ENCODE results near the gene UNC50. TPM values are rescaled to one million over a fixed set of nuclear protein-coding genes. Genes with fewer than 3 reads are reported as not detected.

The UNC50 gene
- polyA plus RNA-seq (2011; rRNA removed) = 74.4 and 90.6 TPM in 2 replicates
- 36.6 and 42.9 TPM in 2 replicates for polyA plus RNA-seq (2012; cell fraction: cytosol; rRNA removed)
- polyA plus RNA-seq (2012; cell fraction: nucleus; rRNA removed) = 13.8 and 25.4 TPM in 2 replicates
- polyA plus RNA-seq (2017; fragmentation: RNase III; extraction: RNeasy Plus Mini Kit Qiagen cat#74134 plus additional on column Dnase treatment) = 49.3 to 57.5 TPM (median 57.0 TPM) in 3 replicates
- 13.9 and 14.7 TPM in 2 replicates for polyA minus RNA-seq (2011; rRNA and poly(A)+ RNA removed)

DNA sequence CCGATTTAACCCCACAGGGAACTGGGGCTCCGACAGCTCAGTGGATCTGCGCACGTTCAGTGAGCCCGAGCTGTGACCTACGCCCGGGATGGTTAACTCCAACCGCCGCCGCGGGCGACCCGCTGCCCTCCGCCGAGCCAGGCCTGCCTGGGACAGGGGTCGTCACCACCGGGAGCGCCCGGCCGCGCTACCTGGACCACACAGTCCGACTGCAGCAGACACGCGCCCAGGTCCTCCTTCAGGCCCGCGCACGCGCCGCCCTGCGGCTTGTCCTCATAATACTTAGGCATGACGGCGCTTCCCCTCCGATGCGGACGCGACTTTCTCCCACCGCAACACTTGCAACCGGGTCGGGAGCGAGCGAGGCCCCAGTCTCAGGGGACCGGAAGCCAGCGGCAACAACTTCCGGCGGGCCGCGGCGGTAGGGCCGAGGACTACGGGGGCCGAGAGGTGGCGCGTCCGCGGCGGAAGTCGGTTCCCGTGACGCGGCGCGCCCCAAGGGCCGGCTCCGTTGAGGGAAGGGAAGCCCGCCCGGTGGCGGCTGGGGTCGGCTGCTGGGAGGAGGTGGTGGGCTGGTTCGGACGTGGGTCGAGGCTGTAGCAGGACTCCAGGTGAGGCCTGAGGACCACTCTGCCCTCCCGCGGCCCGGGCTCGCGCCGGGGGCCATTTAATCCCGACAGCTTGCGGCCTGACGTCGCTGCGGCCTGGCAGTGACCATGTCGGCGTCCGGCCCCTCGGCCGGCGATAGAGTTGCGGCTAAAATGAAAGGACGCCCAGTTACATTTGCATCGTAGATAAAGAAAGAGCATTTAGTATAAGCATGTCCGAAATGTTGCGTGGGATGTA lies at the start of gene UNC50, which contains the start of gene COA5:
UNC50 (plus strand) TSS at position 474 of the 846 bp plus-strand sequence. CDS start 1,171 bp downstream, outside the sequence.
COA5 (minus strand) TSS at position 397 of the 846 bp plus-strand sequence; CDS start at position 290, 107 bp downstream.
- WGBS (ENCODE audit: missing lambda C conversion rate) = 2% methylated on average over 56 of the region's 93 CpGs
- ATAC-seq (peak; percentile 96), FAIRE-seq (no peak), DNase-seq (ENCODE audit: low read depth in 1 of 2, low spot score in 1 of 2) (peak; percentile 83 to 94)
- TF ChIP-seq CEBPB (IDR thresholded peaks at IDR 0.05) (no peak), HOXB5 (CRISPR knock-in tag; IDR thresholded peaks at IDR 0.05) (no peak), HEYL (CRISPR knock-in tag; IDR thresholded peaks at IDR 0.05) (no peak), JUN (IDR thresholded peaks at IDR 0.05) (peak; percentile 89 to 93), TP53 (CRISPR knock-in tag; IDR thresholded peaks at IDR 0.05) (no peak), FOXS1 (CRISPR knock-in tag; IDR thresholded peaks at IDR 0.05) (no peak), NR3C1 (IDR thresholded peaks at IDR 0.05) (no peak), GATA3 (IDR thresholded peaks at IDR 0.05; ENCODE audit: borderline replicate concordance) (no peak), ESRRA (IDR thresholded peaks at IDR 0.05; ENCODE audit: borderline replicate concordance, low read length) (no peak), JUNB (IDR thresholded peaks at IDR 0.05) (no peak), CBX8 (IDR thresholded peaks at IDR 0.05) (no peak), ZFP36 (IDR thresholded peaks at IDR 0.05; ENCODE audit: borderline replicate concordance, partially characterized antibody) (no peak), KDM5A (IDR thresholded peaks at IDR 0.05) (peak; percentile 51; the same call in 1 of the 2 replicates), MAFK (IDR thresholded peaks at IDR 0.05; ENCODE audit: partially characterized antibody) (no peak), RCOR1 (IDR thresholded peaks at IDR 0.05; ENCODE audit: low read depth, low read length) (no peak), MAX (IDR thresholded peaks at IDR 0.05) (peak; percentile 88), HOXB13 (CRISPR knock-in tag; IDR thresholded peaks at IDR 0.05; ENCODE audit: low read depth) (no peak), PHF8 (IDR thresholded peaks at IDR 0.05; ENCODE audit: borderline replicate concordance, low read depth) (peak; percentile 98), ZNF302 (CRISPR knock-in tag; IDR thresholded peaks at IDR 0.05) (no peak), POLR2A (IDR thresholded peaks at IDR 0.05; ENCODE audit: low read length) (peak; percentile 83), FOSL2 (IDR thresholded peaks at IDR 0.05) (no peak), FOSL2 (CRISPR knock-in tag; IDR thresholded peaks at IDR 0.05) (0 out of 2 replicates have a peak, but pooled peaks have one; percentile 5), EHMT2 (IDR thresholded peaks at IDR 0.05; ENCODE audit: low read depth) (no peak), SREBF2 (IDR thresholded peaks at IDR 0.05) (no peak), MYC (IDR thresholded peaks at IDR 0.05; ENCODE audit: borderline replicate concordance, low read length) (peak; percentile 56; the same call in 1 of the 2 replicates), KDM1A (IDR thresholded peaks at IDR 0.05; ENCODE audit: low read depth) (no peak), ZSCAN20 (CRISPR knock-in tag; IDR thresholded peaks at IDR 0.05) (no peak), BCL3 (IDR thresholded peaks at IDR 0.05) (peak; percentile 69), RARB (CRISPR knock-in tag; IDR thresholded peaks at IDR 0.05) (no peak), CHD4 (IDR thresholded peaks at IDR 0.05; ENCODE audit: borderline replicate concordance) (no peak)
- TF ChIP-seq, protein P1, sequence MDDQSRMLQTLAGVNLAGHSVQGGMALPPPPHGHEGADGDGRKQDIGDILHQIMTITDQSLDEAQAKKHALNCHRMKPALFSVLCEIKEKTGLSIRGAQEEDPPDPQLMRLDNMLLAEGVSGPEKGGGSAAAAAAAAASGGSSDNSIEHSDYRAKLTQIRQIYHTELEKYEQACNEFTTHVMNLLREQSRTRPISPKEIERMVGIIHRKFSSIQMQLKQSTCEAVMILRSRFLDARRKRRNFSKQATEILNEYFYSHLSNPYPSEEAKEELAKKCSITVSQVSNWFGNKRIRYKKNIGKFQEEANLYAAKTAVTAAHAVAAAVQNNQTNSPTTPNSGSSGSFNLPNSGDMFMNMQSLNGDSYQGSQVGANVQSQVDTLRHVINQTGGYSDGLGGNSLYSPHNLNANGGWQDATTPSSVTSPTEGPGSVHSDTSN (IDR thresholded peaks at IDR 0.05) = peak; percentile 38; the same call in 1 of the 2 replicates
- TF ChIP-seq, protein P2, sequence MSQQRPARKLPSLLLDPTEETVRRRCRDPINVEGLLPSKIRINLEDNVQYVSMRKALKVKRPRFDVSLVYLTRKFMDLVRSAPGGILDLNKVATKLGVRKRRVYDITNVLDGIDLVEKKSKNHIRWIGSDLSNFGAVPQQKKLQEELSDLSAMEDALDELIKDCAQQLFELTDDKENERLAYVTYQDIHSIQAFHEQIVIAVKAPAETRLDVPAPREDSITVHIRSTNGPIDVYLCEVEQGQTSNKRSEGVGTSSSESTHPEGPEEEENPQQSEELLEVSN (IDR thresholded peaks at IDR 0.05; ENCODE audit: borderline replicate concordance, low read depth) = peak; percentile 57; the same call in 1 of the 2 replicates
- TF ChIP-seq, protein P3, sequence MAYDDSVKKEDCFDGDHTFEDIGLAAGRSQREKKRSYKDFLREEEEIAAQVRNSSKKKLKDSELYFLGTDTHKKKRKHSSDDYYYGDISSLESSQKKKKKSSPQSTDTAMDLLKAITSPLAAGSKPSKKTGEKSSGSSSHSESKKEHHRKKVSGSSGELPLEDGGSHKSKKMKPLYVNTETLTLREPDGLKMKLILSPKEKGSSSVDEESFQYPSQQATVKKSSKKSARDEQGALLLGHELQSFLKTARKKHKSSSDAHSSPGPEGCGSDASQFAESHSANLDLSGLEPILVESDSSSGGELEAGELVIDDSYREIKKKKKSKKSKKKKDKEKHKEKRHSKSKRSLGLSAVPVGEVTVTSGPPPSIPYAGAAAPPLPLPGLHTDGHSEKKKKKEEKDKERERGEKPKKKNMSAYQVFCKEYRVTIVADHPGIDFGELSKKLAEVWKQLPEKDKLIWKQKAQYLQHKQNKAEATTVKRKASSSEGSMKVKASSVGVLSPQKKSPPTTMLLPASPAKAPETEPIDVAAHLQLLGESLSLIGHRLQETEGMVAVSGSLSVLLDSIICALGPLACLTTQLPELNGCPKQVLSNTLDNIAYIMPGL (CRISPR knock-in tag; IDR thresholded peaks at IDR 0.05; ENCODE audit: borderline replicate concordance) = peak; percentile 77; the same call in 1 of the 2 replicates
- TF ChIP-seq, protein P4, sequence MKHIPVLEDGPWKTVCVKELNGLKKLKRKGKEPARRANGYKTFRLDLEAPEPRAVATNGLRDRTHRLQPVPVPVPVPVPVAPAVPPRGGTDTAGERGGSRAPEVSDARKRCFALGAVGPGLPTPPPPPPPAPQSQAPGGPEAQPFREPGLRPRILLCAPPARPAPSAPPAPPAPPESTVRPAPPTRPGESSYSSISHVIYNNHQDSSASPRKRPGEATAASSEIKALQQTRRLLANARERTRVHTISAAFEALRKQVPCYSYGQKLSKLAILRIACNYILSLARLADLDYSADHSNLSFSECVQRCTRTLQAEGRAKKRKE (CRISPR knock-in tag; IDR thresholded peaks at IDR 0.05; ENCODE audit: low read depth) = no peak
- TF ChIP-seq, protein P5, sequence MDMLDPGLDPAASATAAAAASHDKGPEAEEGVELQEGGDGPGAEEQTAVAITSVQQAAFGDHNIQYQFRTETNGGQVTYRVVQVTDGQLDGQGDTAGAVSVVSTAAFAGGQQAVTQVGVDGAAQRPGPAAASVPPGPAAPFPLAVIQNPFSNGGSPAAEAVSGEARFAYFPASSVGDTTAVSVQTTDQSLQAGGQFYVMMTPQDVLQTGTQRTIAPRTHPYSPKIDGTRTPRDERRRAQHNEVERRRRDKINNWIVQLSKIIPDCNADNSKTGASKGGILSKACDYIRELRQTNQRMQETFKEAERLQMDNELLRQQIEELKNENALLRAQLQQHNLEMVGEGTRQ (IDR thresholded peaks at IDR 0.05) = no peak
- Histone ChIP-seq H3K27ac (peak within 1 kb of the TSS; percentile 98 to 99), H3K4me1 (peaks cover 20% of the 10 kb centered on the region), H3K4me2 (peak within 1 kb of the TSS; percentile 97), H3K4me3 (peak within 1 kb of the TSS; percentile 82), H3K9me3 (no peaks in the 10 kb centered on the region)
- ChIA-PET CTCF (interaction anchor here (1.0 to 1.9 kb wide), 3 partner anchors 9 to 40 kb away, joined by 3 to 4 read pairs (median 4); no protein-coding TSS in a partner anchor), POLR2A (no interaction called here)
